ENCODE data around the gene TNFSF8.

TNFSF8 gene

GRCh38 chr9:114930056-114930812 lies at the start of gene TNFSF8:
TNFSF8 (minus strand) TSS chr9:114930591; CDS start chr9:114930303, 288 bp downstream.
- no peak for TF ChIP-seq CTCF (IDR thresholded peaks at IDR 0.05)

GRCh38 chr9:114973216-114973615 lies 42.8 kb upstream of the TNFSF8 start:
- TF ChIP-seq CTCF (IDR thresholded peaks at IDR 0.05) = no peak

GRCh38 chr9:114972510-114973136 lies 42.2 kb upstream of the TNFSF8 start:
- TF ChIP-seq CTCF (IDR thresholded peaks at IDR 0.05) = no peak

- no peak for TF ChIP-seq CTCF (IDR thresholded peaks at IDR 0.05)
Measured at GRCh38 chr9:114969269-114969668, 38.9 kb upstream of the TNFSF8 start.

- no peak for TF ChIP-seq CTCF (IDR thresholded peaks at IDR 0.05)
Measured at GRCh38 chr9:114968671-114969070, 38.3 kb upstream of the TNFSF8 start.

GRCh38 chr9:114965564-114965963 lies 35.2 kb upstream of the TNFSF8 start:
- TF ChIP-seq CTCF (IDR thresholded peaks at IDR 0.05) = no peak

GRCh38 chr9:114962809-114963208 lies 32.4 kb upstream of the TNFSF8 start:
- TF ChIP-seq CTCF (IDR thresholded peaks at IDR 0.05) = no peak
